Smooth muscle cell (in vitro differentiated cells): ENCODE data around the gene KRTAP5-11. TPM values are rescaled to one million over a fixed set of nuclear protein-coding genes. Genes with fewer than 3 reads are reported as not detected.
"Not testable (repeated sequence)": the region's sequence is repeated elsewhere in the genome, so short reads cannot be mapped to it uniquely, and the experiment has no call there.

Experiments
- DNase-seq: peaks from one replicate; lab custom pipeline; 2025; ENCODE audit not compliant: unreplicated experiment; lab: John Stamatoyannopoulos, UW
- H2AFZ ChIP-seq: fragments of 200-600 bp; sonication (generic); 2 replicates; pipeline ENCODE4 v1.6.0; 2016; ENCODE audit warnings: antibody characterized with exemption, low read depth, mild to moderate bottlenecking
- H3F3A ChIP-seq: fragments of 200-600 bp; sonication (generic); 2 replicates; pipeline ENCODE4 v1.6.0; 2017; ENCODE audit warnings: antibody characterized with exemption, low read depth
- H3K27ac ChIP-seq: fragments of 200-600 bp; sonication (generic); 2 replicates; pipeline ENCODE4 v1.5.1; 2016; ENCODE audit warnings: low read depth, mild to moderate bottlenecking
- H3K27me3 ChIP-seq: fragments of 200-600 bp; sonication (generic); 2 replicates; pipeline ENCODE4 v1.6.1; 2016; ENCODE audit warnings: low read depth, mild to moderate bottlenecking
- H3K36me3 ChIP-seq: fragments of 200-600 bp; sonication (generic); 2 replicates; pipeline ENCODE4 v1.5.1; 2016; ENCODE audit warnings: low read depth
- H3K4me1 ChIP-seq: fragments of 200-600 bp; sonication (generic); 2 replicates; pipeline ENCODE4 v1.5.1; 2016; ENCODE audit warnings: low read depth
- H3K4me2 ChIP-seq: fragments of 200-600 bp; sonication (generic); 2 replicates; pipeline ENCODE4 v1.6.0; 2016; ENCODE audit warnings: mild to moderate bottlenecking
- H3K4me3 ChIP-seq: fragments of 200-600 bp; sonication (generic); 2 replicates; pipeline ENCODE4 v1.5.1; 2016; ENCODE audit warnings: mild to moderate bottlenecking
- H3K79me2 ChIP-seq: fragments of 200-600 bp; sonication (generic); 2 replicates; pipeline ENCODE4 v1.6.0; 2016; ENCODE audit warnings: low read depth, mild to moderate bottlenecking
- H3K9ac ChIP-seq: fragments of 200-600 bp; sonication (generic); 2 replicates; pipeline ENCODE4 v1.6.0; 2016; ENCODE audit warnings: low read depth
- H3K9me3 ChIP-seq: fragments of 200-600 bp; sonication (generic); replicated peaks from 2 replicates; pipeline ENCODE4 v1.5.1; 2016; ENCODE audit warnings: low read depth
- H4K20me1 ChIP-seq: fragments of 200-600 bp; sonication (generic); 2 replicates; pipeline ENCODE4 v1.6.0; 2016; ENCODE audit warnings: low read depth
- CTCF ChIP-seq: fragments of 200-600 bp; sonication (generic); IDR thresholded peaks from 2 replicates; pipeline ENCODE4 v1.5.1; 2017; ENCODE audit warnings: borderline replicate concordance, mild to moderate bottlenecking, antibody characterized with exemption; ENCODE audit not compliant: insufficient read depth, poor library complexity, severe bottlenecking
- WGBS: methylation state at CpG from one replicate; pipeline ENCODE4 v1.1.7; 2016; ENCODE audit warnings: low lambda C conversion rate; 5-methylcytosine and 5-hydroxymethylcytosine counted together
- polyA plus RNA-seq: library from polyadenylated mRNA; unstranded; fragments of >200 nt; fragmentation: Nextera tagmentation; extraction: Ambion mirVana; gene quantifications from 2 replicates; pipeline ENCODE4 v1.2.1, GENCODE V29; 2016
- total RNA-seq: library from RNA; depleted of rRNA; stranded (reverse); fragments of >200 nt; gene quantifications from 2 replicates; pipeline ENCODE4 v1.2.3, GENCODE V29; 2014

KRTAP5-11 gene
- total and polyA plus RNA-seq, 2 experiments from 2014 or later = not detected

- H3K9ac ChIP-seq = no peak overlapping the region
- WGBS = 82% methylated on average over 15 of the region's 15 CpGs
- no peaks in the 10 kb centered on the region for H4K20me1 ChIP-seq
- no peaks in the 10 kb centered on the region for H3F3A ChIP-seq
- H3K4me3 ChIP-seq = no peak overlapping the region
- H3K27ac ChIP-seq = no peak overlapping the region
- H2AFZ ChIP-seq = no peak overlapping the region
- H3K4me1 ChIP-seq = no peaks in the 10 kb centered on the region
- no peak for DNase-seq
- H3K36me3 ChIP-seq = no peaks in the 10 kb centered on the region
- no peak for TF ChIP-seq CTCF
- no peak overlapping the region for H3K4me2 ChIP-seq
- no peaks in the 10 kb centered on the region for H3K79me2 ChIP-seq
- H3K27me3 ChIP-seq = no peaks in the 10 kb centered on the region
- no peaks in the 10 kb centered on the region for H3K9me3 ChIP-seq
These were observed 39.5 kb downstream of the KRTAP5-11 start for GRCh38 chr11:71542879-71543777.

DNA sequence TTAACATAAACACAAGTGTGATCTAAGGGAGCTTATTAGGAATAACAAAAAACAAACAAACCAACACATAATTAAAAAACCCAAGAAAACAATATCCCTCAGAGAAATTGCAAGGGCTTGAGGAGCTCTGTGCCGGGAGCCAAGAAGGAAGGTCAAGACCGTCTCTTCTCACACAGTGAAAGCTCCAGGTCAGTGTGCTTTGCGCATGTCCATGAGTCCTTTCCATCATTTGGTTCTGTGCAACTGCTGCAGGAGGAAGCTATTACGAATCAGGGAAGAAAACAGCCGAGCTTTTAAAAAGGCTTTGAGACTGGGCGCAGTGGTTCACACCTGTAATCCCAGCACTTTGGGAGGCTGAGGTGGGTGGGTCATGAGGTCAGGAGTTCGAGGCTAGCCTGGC is 40.3 kb downstream of the KRTAP5-11 start:
- TF ChIP-seq CTCF = no peak
- no peaks in the 10 kb centered on the region for H3K9me3 ChIP-seq

GRCh38 chr11:71540521-71541304 is 42.0 kb downstream of the KRTAP5-11 start:
- not testable (repeated sequence) for H2AFZ ChIP-seq, H3K4me2 ChIP-seq, H3K27me3 ChIP-seq, DNase-seq, H3K4me3 ChIP-seq, H3K79me2 ChIP-seq, H4K20me1 ChIP-seq, H3K4me1 ChIP-seq, H3K9me3 ChIP-seq, H3K9ac ChIP-seq, H3F3A ChIP-seq, H3K36me3 ChIP-seq, H3K27ac ChIP-seq
- WGBS = 90% methylated on average over 9 of the region's 9 CpGs

More for the DNA sequence above, 40.3 kb downstream of the KRTAP5-11 start:
- H3K4me3 ChIP-seq = no peak overlapping the region
- no peaks in the 10 kb centered on the region for H3K79me2 ChIP-seq
- no peaks in the 10 kb centered on the region for H4K20me1 ChIP-seq
- H3K27me3 ChIP-seq = no peaks in the 10 kb centered on the region
- H3K27ac ChIP-seq = no peak overlapping the region
- no peak overlapping the region for H3K4me2 ChIP-seq
- H3F3A ChIP-seq = no peaks in the 10 kb centered on the region
- WGBS = 90% methylated on average over 7 of the region's 7 CpGs
- no peak overlapping the region for H3K9ac ChIP-seq
- no peaks in the 10 kb centered on the region for H3K4me1 ChIP-seq
- no peaks in the 10 kb centered on the region for H3K36me3 ChIP-seq
- DNase-seq = no peak
- H2AFZ ChIP-seq = no peak overlapping the region

DNA sequence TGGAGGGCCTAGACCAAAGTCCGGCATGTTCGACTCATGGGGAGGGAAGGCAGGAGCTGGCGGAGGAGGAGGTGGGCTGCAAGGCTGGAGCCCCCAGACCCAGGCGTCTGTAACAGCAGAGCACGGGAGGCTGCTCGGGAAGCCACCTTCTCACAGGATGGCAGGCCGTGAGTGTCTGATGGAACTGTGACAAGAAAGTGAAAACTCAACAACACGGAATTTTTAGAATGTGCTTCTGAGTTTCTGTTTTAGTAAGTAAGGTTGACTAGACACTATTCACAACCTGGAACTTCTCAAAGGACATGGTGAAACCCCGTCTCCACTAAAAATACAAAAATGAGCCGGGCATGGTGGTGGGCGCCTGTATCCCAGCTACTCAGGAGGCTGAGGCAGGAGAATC is 42.7 kb downstream of the KRTAP5-11 start:
- not testable (repeated sequence) for H3K4me2 ChIP-seq, H4K20me1 ChIP-seq, H3K27me3 ChIP-seq, H3K4me3 ChIP-seq, H3K9ac ChIP-seq, H3K27ac ChIP-seq, H3F3A ChIP-seq, H3K79me2 ChIP-seq, H3K4me1 ChIP-seq, DNase-seq, H2AFZ ChIP-seq, H3K36me3 ChIP-seq, H3K9me3 ChIP-seq
- 92% methylated on average over 11 of the region's 11 CpGs for WGBS
